HG03457 (cell line): Measurements from ENCODE around the gene EFCAB3.
A peak's percentile ranks its signal among the peaks of the same experiment; 100 is the strongest.
"Not testable (repeated sequence)": the region's sequence is repeated elsewhere in the genome, so short reads cannot be mapped to it uniquely, and the experiment has no call there.

Experiments used
- ATAC-seq: cut with Tn5 transposase; IDR thresholded peaks from one replicate; pipeline ENCODE4 v1.9.1; 2021; ENCODE audit warnings: moderate number of reproducible peaks; ENCODE audit not compliant: unreplicated experiment

Gene EFCAB3

DNA sequence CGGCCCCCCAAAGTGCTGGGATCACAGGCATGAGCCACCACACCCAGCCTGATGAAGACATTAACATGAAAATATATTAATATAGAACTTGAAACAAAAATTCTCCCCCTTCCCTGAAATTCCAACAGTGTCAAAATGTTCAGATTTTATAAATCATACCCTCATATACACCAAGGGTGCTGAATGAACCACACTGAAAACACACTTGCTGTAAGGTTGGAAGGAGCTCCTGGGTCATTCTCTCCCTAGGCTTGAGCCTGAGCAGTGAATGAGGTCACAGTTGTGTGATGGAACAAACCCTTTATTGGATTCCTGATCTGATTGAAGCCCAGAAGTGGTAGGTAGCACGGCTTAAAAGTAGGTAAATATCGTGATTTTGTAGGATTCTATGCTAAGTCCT is at the start of gene EFCAB3:
Gene EFCAB3 (plus strand): TSS at position 301 of the 400 bp plus-strand sequence. CDS start 2,427 bp downstream, outside the sequence.
- ATAC-seq = no peak

DNA sequence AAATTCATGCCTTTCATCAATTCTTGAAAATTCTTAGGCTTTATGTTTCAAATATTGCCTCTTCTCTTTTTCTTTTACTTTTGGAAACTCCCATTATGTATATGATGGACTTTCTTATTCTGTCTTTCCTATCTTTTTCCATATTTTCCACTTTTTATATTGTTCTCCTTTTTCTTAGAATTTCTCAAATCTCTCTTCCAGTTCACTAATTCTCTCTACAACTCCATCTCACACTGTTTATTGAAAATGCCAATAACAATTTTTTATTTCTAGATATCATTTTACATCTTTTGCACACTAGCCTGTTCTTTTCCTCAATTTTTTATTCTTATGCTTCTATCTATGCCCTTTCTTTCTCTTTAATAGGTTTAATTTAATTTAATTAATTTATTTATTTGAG is 43.8 kb upstream of the EFCAB3 start:
- no peak for ATAC-seq

DNA sequence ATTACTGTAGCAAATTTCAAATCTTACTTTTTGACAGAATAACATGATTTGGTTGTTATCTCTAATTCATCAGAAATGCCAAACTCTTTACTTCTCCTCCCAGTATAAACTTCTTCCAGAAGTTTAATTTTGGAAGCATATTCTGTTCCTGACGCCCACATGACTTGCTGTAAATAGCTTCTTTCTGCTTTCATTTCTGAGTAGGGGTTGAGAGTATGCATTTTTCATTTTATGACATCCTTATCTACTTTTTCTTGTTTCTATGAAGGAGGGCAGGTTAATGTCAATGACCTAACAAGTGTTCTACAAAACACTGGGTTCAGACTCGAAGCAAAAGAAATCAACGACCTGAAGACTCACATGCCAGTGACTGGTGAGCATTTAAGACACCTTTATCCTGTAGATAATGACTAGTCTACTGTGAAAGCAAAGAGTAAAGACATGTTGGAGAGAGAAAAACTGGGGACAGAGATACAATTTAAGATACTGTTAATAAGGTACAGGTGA is 36.5 kb upstream of the EFCAB3 start:
- no peak for ATAC-seq

DNA sequence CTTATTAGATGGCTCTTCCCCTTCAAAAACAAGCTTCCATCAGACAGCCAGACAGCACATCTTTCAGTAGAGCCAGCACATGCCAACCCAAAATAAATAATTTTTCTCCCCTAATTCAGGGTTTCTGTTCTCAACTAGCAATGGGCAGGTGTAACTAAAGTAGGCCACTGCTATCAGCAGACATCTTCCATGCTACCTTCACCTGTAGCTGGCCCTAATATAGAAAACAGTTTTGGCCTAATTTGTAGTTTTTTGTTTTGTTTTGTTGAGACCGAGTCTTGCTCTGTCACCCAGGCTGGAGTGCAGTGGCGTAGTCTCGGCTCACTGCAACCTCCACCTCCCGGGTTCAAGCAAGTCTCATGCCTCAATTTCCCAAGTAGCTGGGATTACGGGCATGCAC is 29.2 kb upstream of the EFCAB3 start:
- ATAC-seq = no peak

DNA sequence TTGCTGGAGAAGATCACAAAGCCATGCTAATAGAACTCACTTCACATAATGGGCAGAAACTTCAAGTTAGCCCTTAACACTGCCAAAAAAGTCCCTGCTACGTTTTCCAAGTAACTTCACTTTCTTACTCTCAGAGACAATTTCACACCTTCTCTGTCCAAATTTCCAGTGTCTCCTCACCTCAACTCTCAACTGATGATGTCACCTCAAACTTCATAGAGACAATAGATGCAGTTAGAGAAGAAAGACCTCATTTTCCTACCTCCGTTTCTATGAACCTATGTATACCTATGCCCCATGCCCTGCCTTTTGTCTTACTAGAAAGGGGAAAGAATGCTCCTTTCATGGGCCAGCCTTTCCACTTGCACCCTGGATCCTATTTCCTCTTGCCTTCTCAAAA is 14.2 kb upstream of the EFCAB3 start:
- no peak for ATAC-seq

DNA sequence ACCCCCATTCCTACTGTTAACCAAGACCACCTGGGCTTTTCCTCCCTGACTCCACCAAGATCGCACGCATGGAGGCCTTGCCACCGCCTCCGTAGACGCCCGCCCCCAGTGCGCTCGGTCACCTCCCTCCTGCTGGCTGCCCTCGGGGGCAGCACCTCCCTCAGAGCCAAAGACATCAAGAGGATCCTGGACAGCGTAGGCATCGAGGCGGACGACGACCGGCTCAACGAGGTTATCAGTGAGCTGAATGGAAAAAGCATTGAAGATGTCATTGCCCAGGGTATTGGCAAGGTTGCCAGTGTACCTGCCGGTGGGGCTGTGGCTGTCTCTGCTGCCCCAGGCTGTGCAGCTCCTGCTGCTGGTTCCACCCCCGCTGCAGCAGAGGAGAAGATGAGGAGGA is 1.2 kb downstream of the EFCAB3 start:
- no peak for ATAC-seq

DNA sequence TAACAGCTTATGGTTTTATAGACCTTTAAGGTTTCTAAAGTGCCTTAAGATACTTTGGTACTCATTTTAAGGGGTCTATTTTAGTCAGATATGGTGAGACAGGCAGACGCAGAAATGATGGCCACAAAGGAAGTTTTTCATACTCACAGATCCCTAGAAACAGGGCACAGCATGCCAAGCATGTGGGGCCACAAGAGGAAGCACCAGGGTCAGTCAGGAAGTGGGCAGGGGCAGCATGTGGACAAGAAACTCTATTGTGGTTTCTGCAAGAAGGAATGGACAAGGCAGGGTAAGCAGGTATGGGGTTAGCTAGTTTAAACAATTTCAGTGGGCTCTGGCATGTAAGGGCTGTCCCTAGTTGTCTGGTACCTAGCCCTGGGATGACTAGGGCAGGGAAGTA is 8.5 kb downstream of the EFCAB3 start:
- no peak for ATAC-seq

DNA sequence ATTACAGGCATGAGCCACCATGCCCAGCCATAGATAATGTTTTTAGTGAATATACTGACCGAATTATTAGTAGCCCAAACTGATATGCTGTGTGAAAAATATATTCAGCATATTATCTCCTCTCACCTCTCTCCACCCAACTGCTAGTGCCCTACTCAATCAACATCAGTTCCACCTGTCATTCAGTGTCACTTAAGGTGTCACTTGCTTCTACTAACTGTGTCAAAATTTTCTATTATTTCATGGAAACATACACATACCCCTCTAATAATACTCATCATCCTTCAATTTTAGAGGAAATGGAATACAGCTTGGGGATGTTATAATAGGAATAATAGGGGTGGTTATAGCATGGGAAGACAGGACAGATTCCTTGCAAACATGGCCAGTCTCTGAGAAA is 12.6 kb downstream of the EFCAB3 start:
- no peak for ATAC-seq

DNA sequence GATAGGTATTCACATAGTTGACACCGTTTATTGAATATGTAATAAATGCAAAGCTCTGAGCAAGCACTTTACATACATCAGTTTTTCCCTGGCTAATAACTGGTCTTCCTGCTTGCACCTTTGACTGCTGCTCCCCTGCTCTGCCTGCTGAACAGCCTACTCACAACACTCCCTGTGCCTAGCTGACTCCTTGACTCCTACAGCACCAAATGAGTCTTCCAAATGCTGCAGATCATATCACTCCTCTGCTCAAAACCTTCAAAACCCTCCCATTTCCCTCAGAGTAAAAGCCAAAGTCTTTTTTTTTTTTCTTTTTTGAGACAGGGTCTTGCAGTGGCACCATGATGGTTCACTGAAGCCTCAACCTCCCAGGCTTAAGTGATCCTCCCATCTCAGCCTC is 18.5 kb downstream of the EFCAB3 start:
- no peak for ATAC-seq

DNA sequence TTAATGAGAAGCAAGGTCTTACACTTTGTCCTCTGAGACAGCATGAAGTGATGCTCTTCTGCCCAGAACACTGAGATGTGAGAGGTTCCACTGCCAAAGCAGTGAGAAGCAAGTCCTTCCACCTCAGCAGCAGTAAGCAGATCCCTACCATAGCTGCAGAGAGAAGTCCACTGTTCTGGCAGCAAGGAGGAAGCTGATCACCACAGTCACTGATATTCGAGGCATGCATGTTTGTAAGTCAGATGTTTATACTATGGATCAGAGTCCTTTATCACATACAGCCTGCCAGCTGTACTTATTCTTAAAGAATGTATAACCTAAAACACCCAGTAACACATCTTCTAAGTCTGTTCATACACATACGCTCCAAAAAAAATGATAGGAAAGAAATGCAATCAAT is 25.1 kb downstream of the EFCAB3 start:
- ATAC-seq = no peak

DNA sequence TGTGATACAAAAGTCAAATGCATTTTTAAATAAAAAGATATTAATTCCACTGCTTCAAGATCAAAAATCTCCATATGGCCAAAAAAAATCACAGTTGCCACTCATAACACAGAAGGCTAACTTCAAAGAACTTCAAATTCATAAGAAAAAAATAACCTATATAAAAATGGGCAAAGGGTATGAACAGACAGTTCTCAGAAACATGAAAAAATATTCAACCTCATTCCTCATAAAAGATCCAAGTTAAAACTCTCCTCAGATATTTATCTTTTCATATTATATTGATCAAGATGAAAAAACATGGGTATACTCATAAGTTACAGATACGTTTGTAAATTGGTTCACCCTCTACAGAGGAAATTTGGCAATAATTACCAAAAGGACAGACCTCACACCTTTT is 32.7 kb downstream of the EFCAB3 start:
- ATAC-seq = not testable (repeated sequence)

DNA sequence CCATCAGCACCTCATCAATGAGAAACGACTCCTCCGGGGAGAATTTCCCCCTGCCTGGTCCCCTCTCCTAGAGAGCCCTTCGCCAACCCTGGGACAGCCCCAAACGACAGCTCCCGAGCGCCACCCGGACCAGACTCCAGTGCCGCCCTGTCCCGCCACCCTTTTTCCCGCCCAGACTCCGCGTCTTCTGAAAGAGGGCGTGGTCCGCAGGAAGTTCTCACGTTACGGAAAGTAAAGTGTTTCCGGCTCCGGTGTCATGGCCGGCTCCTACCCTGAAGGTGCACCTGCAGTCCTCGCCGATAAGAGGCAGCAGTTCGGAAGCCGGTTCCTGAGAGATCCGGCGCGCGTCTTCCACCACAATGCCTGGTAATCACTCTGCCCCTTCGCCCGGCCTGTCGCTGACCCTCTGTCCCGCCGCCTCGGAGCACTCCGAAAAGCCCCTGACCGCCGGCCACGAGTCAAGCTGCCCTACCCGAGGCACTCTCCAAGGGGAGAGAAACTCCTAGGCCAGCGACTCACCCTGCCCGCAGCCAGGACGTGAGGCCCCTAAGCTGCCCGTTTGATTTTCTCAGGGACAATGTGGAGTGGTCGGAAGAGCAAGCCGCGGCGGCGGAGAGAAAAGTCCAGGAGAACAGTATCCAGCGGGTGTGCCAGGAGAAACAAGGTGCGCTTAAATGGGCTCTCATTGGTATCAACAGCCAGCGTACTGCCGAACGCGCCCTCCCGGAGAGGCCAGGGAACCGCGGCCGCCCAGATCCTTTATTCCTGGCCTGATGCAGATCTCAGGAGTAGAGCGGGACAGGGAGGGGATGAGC is 43.5 kb downstream of the EFCAB3 start, which contains the start of gene METTL2A:
Gene METTL2A (plus strand): TSS at position 251 of the 815 bp plus-strand sequence. CDS start 6 bp downstream, at position 257.
- ATAC-seq = peak; percentile 93

DNA sequence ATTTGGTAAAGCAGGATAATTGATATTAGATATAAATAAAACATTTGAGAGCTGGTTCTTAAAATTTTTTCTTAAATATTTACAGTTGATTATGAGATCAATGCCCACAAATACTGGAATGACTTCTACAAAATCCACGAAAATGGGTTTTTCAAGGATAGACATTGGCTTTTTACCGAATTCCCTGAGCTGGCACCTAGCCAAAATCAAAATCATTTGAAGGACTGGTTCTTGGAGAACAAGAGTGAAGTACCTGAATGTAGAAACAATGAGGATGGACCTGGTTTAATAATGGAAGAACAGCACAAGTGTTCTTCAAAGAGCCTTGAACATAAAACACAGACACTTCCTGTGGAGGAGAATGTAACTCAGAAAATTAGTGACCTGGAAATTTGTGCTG is 45.9 kb downstream of the EFCAB3 start:
- not testable (repeated sequence) for ATAC-seq

DNA sequence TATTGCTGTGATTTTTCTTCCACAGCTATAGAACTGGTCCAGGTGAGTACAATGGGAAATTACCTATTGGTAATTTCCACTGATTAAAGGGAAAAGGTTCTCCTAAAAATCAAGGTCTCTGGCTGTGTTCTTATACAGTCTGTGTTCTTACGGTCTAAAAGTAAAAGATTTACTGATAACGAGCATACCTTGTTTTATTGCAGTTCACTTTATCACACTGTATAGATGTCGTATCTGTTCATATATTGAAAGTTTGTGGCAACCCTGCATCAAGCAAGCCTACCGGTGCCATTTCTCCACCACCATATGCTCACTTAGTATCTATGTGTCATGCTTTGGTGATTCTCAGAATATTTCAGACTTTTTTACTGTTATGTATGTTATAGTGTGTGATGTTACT is 54.9 kb downstream of the EFCAB3 start:
- ATAC-seq = not testable (repeated sequence)

DNA sequence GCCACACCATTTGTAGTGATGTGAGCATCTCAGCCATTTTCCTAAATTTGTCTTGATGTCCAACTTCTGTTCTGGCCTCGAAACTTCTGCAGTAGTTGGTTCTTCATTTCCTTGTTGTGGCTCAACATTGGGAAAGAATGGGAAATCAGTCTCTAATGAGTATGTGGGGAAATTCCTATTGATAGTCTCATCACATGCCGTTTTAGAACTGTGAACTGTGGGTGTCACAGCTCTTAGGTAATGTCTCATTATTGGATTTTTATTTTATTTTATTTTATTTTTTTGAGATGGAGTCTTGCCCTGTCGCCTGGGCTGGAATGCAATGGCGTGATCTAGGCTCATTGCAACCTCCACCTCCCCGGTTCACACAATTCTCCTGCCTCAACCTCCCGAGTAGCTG is 60.8 kb downstream of the EFCAB3 start:
- not testable (repeated sequence) for ATAC-seq

DNA sequence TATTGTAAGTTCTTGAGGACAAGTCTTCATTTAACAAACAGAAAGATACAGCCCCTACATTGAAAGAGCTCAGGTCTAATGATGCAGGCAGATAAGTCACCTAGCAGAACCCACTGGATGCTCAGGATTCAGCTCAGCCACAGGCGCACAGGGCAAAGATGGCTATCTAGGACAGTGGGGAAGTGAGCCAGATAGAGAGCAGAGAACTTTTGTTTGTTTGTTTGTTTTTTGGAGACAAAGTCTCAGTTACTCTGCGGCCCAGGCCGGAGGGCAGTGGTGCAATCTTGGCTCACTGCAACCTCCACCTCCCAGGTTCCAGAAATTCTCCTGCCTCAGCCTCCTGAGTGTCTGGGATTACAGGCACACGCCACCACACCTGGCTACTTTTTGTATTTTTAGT is 63.7 kb downstream of the EFCAB3 start:
- no peak for ATAC-seq

DNA sequence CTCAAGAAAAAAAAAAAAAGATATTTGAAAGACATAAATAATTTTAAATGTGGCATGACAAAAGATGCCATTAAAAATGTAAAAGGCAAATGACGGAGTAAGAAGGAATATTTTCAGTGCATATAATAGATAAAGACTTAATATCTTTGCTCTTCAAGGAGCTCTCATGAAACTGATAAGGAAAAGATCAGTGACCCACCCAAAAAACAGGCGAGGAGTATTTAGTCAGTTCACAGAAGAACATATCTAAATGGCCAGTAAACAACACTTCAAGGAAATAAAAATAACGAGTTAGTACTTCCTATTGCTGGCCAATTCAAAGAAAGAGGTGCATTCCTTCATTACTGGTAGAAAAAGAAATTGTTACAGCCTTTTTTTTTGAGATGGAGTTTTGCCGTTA is 65.4 kb downstream of the EFCAB3 start:
- not testable (repeated sequence) for ATAC-seq

DNA sequence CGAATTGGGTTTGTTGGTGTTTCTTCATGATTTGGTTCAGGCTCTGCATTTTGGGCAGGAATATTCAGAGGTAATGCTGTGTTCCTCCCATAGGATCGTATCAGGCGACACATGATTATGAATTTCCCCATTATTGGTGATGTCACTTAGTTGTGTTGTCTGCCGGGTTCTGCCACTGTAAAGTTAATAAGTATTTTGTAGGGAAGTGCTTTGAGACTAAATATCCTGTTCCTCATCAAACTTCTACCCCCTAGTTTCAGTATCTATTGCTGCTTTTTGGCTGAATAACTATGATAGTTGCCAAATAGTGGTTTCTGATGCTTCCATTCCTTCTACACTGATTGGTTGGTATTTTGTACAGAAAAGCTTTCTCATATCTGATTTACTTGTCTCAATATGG is 71.8 kb downstream of the EFCAB3 start:
- not testable (repeated sequence) for ATAC-seq

DNA sequence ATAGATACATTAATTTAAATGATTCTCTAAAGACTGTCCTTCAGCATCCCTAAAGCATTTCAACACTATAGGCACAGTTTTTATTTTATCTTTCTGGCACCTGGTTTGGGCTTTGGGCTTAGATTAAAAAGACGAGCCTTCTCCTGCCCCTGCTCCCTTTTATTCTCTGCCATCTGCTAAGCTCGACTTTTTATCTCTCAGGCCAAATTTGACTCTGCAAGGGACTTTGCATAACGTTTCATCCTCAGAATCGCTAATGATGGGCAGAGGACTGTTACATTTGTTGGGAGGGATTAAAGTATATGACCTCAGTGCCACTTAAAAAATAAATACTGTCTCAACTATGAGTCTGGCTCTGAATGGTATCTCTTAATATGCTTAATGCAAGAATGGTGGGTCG is 72.7 kb downstream of the EFCAB3 start:
- ATAC-seq = not testable (repeated sequence)

DNA sequence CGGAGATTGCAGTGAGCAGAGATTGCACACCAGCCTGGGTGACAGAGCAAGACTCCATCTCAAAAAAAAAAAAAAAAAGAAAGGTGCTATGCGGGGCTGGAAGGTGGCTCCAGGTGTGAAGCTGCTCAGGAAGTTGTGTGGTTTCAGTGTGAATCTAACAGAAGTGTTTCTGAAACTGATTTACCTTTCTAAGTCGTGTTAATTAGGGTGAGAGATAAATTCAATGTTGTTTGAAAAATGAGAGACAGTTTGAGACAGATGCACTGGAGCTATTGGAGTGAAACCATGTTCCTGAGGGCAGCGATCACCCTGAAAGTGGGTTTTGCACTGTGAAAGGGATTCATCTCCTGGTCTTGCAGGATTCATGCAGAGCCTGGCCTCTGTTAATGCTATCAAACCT is 73.3 kb downstream of the EFCAB3 start:
- ATAC-seq = not testable (repeated sequence)

DNA sequence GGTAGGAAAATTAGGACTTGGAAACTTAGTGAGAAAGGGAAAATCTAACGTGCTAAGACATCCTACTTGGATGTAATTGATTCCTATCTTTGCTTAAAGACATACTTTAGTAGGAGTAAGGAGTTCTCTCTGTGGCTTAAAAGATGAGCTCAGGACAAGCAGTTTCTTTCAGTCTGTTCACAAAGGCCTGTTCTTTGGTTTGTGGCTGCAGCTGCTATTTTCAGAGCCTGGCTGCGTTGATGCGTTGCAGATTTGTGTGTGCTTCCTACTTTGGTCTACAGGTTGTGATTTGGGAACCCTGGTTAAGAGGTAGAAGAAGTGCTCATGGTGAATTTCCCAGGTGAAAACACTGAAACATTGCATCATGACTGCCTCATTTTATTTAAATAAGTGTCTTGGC is 73.8 kb downstream of the EFCAB3 start:
- ATAC-seq = not testable (repeated sequence)

DNA sequence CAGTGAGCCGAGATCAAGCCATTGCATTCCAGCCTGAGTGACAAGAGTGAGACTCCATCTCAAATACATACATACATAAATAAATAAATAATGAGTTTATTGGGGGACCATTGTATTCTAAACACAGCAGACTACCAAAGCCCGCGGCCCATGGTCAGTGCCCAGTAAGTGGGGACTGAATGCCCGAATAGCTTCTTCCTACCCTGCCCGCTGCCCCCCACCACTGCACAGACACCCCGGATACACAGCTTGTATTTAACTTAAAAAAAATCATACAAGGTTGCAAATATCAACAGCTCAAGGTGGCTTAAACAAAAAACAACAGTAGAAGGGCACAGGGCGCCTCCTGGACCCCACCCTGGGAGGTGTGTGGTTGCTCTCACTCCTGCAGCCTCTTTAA is 75.7 kb downstream of the EFCAB3 start:
- ATAC-seq = no peak

DNA sequence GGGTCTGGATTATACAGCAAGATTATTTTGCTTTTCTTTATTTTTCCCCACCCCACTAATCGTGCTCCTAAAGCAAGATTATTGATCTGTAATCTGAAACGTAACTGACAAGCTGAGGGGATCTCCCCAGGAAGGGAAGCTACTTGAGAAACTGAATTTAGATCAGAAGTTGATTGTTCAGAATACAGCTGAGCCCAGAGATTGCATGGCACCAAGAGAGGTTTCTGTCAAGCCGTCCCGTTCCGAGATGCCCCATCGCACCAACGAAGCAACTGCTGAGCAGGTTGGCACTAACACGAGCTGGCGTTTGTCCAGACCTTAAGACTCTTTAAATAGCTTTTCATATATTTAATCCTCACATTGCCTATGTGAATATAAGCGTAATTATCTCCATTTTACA is 78.1 kb downstream of the EFCAB3 start:
- ATAC-seq = not testable (repeated sequence)
